B cell (primary cell): ENCODE measurements around the gene CD163L1.

Experiments used
- CTCF ChIP-seq: fragments of 200-600 bp; IDR thresholded peaks from one replicate; pipeline ENCODE4 v1.8.0; 2022; ENCODE audit warnings: antibody characterized with exemption, mild to moderate bottlenecking
- EZH2 ChIP-seq: IDR thresholded peaks from 2 replicates; pipeline ENCODE4 v1.6.1; 2012; ENCODE audit warnings: borderline replicate concordance, low read depth, mild to moderate bottlenecking, moderate library complexity, low read length; ENCODE audit not compliant: insufficient read depth, poor library complexity, severe bottlenecking

GRCh38 chr12:7369274-7369729, 74.7 kb downstream of the CD163L1 start:
- no peak for TF ChIP-seq EZH2
- no peak for TF ChIP-seq CTCF
